GM18858 (cell line): Measurements from ENCODE around the gene FAM240A.

ENCODE experiments used
- ATAC-seq: cut with Tn5 transposase; IDR thresholded peaks from one replicate; pipeline ENCODE4 v1.9.1; 2021; ENCODE audit not compliant: unreplicated experiment

Gene FAM240A

DNA sequence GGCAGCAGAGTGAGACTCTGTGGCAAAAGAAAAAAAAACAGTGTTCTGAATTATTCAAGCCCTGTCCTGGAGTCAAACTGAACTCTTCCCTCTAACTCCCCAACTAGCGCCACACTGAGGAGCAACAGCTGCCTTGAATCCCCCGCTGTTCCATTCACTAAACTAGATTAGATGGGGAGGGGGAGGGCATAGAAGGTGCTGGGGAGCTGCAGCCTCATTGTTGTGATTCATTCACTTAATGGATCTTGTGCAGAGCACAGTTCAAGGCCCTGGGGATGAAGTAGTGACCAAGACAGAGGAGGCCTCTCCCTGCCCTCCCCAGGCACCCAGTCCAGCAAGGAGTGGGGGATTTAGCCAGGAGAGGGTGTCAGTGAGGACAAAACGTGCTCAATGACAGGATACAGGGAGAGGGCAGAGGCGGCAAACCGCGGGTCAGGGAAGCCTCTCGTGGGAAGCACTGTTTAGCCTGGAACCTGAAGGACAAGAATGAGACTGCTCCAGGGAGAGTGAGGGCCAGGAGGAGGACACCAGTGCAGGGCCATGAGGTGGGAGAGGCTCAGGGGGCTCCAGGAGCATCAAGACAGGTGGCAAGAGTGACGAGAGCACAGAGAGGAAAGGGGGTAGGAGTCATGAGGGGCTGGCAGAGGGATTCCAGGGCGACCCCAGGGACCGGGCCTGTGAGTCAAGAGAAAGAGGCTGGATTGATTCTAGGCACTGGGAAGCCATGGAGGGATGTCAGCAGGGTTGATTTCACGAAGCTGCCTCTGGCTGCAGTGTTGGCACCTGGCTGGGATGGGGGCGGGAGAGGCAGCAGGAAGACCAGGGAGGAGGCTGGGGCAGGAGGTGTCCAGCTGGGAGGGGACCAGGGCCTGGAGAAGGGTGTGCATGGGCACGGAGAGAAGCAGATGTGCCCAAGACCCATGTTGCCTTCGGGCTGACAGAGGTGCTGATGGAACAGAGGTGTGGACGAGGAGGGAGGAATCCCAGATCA is 49.7 kb downstream of the FAM240A start:
- no peak for ATAC-seq

DNA sequence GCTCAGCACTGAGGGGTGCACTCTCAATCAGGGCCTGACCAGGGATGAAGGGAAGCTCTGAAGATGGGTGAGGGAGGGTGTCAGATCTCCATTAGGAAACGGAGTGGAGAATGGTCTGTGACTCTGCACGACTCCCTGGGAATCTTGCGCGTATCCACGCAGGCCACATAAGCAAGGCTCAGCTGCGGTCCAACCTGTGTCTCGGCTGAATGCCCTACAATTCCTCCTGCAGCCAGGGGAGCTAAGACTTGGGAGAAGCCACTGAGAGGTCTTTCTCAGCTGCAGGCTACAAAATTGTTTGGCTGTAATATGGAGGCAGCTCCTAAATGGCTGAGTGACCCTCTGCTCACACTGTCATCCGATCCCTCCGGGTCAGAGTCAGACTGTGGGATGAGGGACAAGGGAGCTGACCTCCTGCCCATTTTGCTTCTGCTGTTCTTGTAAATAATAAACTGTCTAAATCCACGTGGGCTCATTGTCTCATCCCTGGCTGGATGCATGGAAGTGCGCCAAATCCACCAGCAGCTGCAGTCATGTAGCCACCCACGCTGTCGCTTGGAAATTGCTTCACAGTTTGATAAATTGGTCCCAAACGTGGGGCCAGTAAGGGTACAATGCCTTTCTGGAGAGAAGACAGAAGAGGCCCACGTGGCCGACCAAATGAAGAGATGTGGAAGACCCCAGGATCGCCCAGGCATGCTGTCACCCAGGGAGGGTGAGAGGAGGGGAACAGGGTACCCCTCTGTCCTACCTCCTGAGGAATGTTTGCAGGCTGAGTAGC is 50.6 kb downstream of the FAM240A start:
- ATAC-seq, result no peak

DNA sequence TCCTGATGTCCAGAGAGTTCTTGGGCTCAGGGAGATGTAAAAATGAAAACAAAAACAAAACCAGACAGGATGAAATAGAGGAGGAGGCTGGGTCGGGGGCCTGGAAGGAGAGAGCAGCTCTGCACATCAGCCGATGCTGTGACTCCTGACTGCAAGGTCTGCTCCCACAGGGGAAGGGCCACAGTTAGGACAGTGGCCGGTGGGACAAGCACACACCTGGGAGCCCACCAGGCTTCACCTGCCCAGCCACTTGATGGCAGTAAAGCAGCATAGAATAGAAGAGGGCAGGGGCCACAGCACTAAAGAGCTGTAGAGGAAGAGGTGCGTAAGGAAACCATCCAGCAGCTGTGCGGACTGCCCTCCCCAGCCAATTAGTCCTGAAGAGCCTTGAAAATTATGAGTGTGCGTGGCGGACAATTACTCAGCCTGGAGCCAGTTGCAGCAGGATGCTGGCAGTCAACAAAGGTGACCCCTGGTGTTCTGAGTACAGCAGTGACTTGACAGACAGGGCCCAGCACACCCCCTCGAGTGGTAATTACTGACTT is 51.3 kb downstream of the FAM240A start:
- ATAC-seq, result no peak

DNA sequence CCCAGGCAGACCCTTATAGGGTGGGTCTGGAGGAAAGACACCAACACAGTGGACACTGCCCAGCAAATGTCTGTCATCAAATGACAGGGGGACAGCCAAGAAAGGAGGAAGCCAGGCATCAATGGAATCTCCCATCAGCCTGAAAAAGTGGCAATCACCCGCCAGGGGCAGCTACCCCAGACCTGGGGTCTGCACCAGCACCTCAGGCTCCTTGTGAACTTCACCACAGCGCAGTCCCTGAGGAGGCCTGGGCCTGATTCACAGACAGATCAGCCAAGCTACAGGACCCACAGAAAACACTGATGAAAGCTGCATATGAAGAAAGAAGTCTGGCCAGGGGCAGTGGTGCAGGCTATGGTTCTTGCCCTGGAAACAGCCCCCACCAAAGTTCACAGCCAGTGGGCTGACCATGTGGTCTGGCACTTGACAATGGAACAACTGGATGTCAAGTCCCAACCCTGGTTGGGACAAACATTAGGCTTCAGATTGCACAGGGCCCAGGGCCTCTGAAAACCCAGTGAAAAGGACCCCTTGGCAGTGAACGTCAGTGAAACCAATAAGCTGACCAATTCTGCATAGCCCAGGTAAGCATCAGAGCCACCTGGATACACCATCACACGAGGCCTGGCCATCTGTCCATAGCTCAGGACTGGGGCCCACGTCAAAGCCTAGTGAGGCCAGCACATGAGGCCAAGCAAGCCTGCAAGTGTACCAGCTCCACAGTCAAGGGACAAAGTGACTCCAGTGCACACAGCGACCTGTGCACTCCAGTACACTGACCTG is 52.1 kb downstream of the FAM240A start:
- ATAC-seq, result no peak

DNA sequence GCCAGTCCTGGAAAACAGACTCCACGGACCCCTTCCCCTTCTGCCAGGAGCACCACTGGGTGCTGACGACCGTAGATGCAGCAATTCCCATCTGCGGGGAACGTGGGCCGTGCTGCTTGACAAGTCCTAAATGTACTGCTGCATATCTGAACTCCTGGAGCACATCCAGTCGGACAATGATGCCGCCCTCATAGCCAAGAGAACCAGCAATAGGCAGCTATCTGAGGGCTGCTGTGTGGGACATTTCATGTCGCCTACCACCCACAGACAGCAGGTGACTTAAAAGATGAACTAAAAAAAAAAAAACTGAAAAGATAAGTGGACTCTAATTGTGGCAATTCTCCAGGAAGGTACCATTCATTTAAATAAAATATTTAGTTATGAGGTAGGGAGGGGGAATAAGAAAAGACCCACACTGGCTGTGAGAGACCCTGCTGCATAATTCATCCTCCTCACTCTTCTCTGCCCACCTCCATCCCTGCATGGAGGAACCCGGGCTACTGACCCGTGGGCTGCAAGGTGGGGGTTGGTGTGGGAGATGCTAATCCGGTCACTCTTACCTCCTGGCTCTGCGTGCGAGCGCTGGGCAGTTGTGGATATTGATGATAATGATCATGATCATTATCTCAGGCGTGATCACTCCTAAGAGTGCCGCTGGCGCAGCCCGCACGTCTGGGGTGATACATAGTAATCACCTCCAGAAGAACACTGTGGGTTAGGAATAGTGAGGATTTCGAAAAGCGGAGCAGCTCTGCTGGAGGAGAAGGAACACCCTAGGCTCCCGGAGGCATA is 52.8 kb downstream of the FAM240A start:
- no peak for ATAC-seq

DNA sequence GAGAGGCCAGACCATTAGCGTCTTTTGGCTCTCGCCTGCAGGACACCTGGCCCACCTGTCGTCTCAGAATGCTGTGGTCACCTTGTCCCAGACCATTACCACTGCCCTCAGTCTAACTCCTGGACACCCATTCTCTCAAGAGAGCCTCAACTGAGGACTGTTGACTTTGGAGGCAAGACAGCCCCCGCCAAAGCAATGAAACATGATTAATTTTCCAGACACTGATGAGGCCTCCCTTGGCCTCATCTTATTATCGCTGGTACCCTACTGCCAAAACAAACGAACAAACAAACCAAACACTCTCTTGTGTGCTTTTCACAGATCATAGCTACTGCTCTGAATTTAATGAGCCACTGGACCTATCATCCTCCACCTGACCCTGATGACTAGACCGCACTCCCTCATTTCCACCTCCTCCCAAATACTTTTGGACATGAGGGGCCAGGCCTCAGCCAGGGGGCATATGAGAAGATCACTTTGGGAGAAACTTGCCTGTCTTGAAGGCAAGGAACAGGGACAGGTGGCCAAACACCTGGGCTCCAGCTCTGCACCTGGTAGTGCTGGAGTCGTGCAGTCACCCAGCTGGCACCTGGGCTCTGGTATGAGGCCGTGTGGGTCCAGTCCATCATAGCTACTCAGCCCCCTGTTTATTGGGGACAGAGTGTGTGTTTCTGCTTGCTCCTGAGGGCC is 53.6 kb downstream of the FAM240A start:
- no peak for ATAC-seq

DNA sequence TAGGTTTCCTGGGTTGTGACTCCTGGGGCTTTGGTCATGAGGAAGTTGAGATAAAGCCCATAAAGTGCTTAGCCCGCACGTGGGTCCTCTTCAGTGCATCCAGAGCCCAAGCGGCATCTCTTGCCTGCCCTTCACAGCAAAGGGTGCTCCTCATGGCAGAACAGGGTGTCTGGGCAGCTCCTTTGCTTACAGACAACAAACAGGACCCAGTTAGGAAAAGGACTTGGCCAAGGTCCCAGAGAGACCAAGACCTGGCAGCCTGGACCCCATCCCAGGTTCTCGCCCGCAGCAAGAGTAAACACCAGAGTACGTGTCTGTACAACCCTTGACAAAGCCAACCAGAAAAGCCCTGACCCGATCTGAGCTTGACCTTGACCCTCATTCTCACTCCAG is 54.1 kb downstream of the FAM240A start:
- ATAC-seq, result no peak

DNA sequence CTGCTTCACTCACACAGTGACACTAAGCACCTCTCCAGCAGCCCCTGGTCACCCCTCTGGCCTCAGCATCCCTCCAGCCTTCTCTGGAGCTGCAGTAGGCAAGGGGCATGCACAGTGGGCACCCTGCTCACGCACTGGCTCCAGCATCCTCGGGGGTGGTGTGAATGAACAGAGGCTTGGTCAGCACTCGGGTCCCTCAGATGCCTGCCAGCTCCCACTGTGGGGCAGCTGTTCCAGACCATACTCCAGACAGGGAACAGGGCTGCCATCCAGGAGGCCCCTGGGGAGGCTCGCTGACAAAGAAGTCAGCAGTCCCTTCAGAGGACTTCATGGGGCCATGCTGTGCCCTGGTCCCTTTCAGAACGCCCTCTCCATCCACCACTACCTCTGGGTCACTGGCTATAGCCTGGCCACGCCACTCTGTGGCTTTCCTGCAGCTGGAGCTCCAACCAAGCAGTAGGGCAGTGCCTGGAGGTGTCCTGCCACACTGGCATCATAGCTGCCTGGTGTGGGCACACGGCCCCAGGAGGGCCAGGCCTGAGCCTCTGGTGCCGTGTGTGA is 54.8 kb downstream of the FAM240A start:
- no peak for ATAC-seq

DNA sequence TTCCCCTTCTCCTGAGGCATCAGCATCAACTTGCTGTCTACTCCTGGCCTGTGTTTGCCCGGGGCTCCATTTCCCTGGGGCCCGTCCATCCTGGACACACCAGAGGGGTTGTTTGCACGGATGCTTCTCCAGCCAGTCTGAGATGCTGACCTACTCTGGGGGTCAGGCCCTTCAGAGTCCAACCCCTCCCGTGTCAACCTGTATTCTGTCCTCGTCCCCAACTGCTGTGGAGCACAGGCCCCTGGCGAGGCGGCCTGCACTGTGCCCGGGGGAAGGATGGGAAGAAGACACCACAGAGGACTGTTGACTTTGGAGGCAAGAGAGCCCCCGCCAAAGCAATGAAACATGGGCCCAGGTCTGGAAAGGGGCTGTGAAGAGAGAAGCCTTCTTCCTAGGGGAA is 55.3 kb downstream of the FAM240A start:
- no peak for ATAC-seq

DNA sequence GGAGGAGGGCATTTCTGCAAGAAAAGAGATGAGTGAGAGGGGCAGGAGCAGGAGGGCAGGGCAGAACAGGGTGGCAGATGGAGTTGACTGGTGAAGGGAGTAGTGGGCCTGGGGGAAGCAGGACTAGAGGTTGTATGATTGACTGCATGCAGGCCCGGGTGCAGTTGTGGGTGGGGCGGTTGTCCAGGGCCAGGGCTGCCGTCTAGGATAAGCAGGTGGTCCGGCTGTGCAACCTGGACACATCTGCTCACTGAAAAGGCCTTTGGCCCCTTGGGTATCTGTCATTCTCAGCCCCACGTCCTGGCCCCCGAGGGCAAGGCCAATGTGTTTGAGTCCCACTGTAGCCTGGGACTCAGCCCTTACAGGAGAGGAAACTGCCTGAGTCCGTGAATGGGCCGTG is 55.8 kb downstream of the FAM240A start:
- no peak for ATAC-seq

DNA sequence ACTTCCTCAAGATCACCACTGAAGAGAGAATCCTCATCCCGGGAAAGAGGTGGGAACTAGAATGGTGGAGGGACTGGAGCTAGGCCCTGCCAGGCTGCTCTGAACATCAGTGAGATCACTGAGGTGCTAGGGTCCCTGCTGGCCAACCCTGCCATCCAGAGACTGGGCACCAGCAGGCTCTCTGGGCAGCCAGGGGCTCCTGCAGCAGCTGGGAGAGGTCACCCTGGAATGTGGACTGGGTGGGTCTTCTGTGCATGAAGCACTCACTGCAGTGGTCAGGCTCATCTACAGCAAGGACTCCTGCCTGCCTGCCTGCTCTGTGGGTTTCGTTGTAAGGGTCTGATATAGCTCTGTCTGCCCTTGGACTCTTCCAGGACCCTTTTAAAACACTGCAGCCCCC is 56.3 kb downstream of the FAM240A start:
- no peak for ATAC-seq

DNA sequence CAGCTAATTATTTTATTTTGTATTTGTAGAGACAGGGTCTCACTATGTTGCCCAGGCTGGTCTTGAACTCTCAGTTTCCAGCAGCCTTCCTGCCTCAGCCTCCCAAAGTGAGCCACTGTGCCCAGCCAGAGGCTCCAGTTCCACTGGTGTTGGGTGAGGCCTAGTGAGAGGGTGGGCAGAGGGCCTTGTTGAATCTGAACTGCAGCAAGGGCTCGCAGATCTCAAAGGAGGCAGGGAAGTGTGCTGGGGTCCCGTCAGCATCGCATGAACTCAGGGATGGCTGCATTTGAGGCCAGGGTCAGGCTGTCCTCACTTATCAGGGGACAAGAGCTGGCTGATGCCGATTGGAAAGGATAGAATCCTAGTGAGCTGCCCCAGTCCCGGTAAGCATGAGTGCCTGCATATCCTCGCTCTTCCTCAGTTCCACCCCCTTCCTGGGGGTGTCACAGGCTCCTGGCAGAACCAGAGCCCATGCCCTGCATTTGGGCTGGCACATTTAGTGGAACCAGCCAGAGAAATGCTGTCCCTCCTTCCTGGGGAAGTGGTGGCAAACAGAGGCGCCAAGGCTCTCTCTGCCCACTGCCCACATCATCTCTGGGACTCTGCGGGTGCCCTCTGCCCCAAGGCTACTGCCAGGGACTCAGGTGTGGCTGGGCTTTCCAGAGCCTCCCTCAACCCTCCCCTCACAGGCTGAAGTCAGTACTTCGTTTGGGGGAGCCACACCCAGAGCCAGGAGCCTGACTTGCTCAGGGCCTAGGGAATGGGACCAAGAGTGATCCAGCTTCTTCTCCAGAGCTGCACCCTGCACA is 57.1 kb downstream of the FAM240A start:
- no peak for ATAC-seq

DNA sequence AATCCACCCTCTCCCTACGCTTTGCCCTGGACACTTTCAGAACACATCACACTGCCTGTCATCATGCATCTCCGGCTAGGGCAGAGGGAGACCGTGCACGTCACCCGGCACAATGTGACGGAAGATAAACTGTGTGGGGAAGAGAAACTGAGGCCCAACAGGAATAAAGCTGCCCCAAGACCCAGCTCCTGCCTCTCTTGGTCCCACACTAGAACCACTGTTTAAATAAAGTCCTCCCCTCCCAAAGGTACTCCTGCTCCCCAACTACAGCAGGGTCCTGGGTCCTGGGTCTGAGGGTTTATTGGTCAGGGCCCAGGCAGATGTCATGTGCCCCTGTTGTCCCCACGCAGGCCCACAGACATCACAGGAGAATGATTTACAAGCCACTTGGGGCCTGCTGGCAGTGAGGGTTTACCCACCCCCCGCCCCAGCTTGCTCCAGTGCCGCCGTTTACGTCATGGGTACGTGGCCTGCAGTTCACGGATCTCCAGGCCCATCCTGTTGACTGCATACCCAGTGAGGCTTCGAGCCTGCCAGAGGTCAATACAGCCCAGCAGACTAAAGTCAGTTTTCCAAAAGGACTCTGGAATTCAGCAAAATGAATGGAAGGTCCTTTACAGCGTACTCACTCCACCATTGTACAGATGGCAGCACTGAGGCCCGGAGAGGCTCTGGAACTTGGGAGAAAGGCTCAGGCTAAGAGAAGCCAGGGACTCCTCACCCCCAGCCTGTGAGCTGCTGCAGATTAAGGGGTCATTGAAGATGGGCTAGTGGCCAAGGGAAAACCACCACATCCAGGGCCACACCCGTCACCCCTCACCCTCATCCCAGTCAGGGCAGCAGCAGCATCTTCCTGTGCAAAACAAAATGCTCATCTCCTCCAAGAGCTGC is 57.9 kb downstream of the FAM240A start:
- no peak for ATAC-seq

DNA sequence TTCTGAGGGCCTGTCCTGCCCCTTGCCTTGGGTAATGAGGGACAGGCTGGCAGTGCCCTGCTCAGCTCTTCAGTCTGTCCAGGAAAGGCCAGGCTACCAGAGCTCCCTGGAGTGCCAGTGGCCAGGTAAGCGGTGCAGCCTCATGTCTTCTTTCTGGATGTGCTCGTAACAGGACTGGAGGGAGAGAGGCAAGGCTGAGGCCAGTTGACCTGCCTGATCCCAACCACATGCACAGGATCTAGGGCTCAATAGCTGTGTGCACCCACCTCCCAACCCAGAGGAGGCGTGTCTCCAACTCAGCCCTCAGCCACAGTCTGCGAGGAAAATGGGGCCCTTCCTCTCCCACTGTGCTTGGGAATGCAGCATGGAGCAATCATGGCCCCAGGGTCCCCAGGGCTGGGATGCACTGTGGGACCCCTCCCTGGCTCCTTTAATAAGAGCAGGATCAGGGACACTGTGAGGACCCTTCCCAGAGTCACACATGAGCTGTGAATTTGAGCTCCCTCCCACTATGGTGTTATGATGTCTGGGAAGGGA is 58.6 kb downstream of the FAM240A start:
- ATAC-seq, result no peak

DNA sequence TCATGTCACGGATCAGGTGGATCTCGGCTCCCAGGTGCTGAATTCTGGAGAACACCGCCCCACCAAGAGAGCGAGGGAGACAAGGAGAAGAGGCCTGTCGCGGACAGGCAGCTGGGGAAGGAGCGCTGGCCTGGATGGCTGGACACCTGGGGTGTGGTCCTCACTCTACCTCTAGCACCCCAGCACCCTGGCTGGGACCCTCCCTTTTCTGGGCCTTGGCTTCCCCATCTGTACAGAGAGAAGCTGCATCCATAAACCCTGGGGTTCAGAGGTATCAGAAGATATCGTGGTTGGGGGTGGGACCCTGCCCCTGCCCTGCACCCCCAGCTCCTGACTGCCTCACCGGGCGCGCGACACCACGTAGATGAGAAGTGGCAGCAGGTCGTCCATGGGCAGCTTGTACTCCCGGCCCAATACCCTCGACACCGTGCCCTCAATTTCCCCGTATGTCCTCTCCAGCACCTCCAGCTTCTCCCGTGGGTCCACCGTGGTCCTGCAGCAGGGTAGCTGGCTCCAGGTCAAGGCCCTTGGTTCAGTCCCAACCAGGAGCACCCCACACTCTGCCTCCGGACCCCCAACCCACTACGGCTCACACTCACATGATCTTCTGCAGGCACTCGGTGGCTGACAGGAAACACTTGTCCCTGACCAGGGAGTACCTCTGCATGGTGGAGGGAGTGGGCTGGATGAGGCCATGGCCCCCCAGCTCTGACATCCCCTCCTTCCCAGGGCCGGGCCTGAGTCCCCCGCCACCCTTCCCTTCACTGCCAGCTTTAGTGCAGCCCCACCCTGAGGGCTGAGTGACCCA is 59.4 kb downstream of the FAM240A start:
- no peak for ATAC-seq

DNA sequence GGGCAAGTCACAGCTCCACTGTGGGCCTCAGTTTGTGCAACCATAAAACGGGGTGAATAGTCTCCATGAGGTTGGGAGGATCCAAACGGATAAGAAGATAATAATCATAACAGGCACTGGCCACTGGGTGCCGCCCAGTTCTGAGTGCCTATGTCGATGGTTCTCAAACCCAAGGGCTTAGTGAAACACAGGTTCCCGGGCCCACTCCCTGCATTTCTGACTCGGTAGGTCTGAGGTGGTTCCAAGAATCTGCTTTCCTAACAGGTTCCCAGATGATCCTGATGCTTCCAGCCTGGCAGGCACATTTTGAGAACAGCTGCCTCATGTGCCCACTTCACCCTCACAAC is 60.0 kb downstream of the FAM240A start:
- ATAC-seq, result no peak
